Measurements from ENCODE around the gene TECTB. TPM values are rescaled to one million over a fixed set of nuclear protein-coding genes. Genes with fewer than 3 reads are reported as not detected.

The TECTB gene
- total RNA-seq, 1 experiment from 2014 or later, result not detected

- Histone ChIP-seq H3K4me3 (ENCODE audit: low read depth, low read length, poor library complexity, severe bottlenecking) (no peak overlapping the region), H3K27ac (ENCODE audit: low read depth, low read length, poor library complexity, severe bottlenecking) (no peak overlapping the region), H3K9me3 (ENCODE audit: low read depth, low read length, poor library complexity, severe bottlenecking) (no peaks in the 10 kb centered on the region), H3K4me1 (ENCODE audit: insufficient read depth, low read length, poor library complexity, severe bottlenecking) (no peaks in the 10 kb centered on the region), H3K27me3 (replicated peaks; ENCODE audit: insufficient read depth, low read depth, low read length, poor library complexity) (no peaks in the 10 kb centered on the region), H3K36me3 (ENCODE audit: insufficient read depth, low read length, poor library complexity, severe bottlenecking) (no peaks in the 10 kb centered on the region)
- TF ChIP-seq EZH2 (IDR thresholded peaks at IDR 0.05; ENCODE audit: borderline replicate concordance, low read depth, low read length, poor library complexity, severe bottlenecking), result no peak
- TF ChIP-seq, protein P1, sequence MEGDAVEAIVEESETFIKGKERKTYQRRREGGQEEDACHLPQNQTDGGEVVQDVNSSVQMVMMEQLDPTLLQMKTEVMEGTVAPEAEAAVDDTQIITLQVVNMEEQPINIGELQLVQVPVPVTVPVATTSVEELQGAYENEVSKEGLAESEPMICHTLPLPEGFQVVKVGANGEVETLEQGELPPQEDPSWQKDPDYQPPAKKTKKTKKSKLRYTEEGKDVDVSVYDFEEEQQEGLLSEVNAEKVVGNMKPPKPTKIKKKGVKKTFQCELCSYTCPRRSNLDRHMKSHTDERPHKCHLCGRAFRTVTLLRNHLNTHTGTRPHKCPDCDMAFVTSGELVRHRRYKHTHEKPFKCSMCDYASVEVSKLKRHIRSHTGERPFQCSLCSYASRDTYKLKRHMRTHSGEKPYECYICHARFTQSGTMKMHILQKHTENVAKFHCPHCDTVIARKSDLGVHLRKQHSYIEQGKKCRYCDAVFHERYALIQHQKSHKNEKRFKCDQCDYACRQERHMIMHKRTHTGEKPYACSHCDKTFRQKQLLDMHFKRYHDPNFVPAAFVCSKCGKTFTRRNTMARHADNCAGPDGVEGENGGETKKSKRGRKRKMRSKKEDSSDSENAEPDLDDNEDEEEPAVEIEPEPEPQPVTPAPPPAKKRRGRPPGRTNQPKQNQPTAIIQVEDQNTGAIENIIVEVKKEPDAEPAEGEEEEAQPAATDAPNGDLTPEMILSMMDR (conservative IDR thresholded peaks at IDR 0.05; ENCODE audit: low read depth, low read length), result no peak
- ChIA-PET POLR2A (ENCODE audit: low non-redundant PET) (no interaction called here), CTCF (no interaction called here)
- intact Hi-C loops (cut with micrococcal nuclease; ENCODE audit: unreplicated experiment), result no loop called here
- DNase-seq (ENCODE audit: low spot score), result peak; percentile 14
- no TSS peak for BruUV-seq (replicated peaks)
Observed at GRCh38 chr10:112332509-112333228, 49.5 kb downstream of the TECTB start.

DNA sequence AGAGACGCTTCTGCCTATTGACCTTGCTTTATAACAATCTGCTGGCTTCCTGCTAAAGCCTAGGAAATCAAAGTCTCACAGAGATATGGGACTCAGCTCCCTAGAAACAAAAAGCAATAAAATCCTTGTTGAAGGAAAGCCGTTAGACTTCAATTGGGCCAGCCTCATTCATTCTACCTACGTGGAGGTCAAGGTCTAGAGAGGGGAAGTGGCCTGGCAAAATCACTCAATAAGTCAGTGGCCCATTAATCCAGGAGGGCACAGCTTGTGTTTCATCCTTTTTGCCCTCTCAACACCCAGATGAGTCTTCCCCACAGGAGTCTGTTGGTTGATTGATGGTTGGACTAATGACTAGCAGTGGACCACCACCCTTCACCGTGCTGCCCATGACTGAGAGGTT is 50.3 kb downstream of the TECTB start:
- intact Hi-C loops (cut with micrococcal nuclease; ENCODE audit: unreplicated experiment), result no loop called here
- TF ChIP-seq EZH2 (IDR thresholded peaks at IDR 0.05; ENCODE audit: borderline replicate concordance, low read depth, low read length, poor library complexity, severe bottlenecking), result no peak
- TF ChIP-seq, protein P1 (conservative IDR thresholded peaks at IDR 0.05; ENCODE audit: low read depth, low read length), result no peak
- CTCF ChIA-PET, result no interaction called here
- no peak for DNase-seq (ENCODE audit: low spot score)
- Histone ChIP-seq H3K4me3 (ENCODE audit: low read depth, low read length, poor library complexity, severe bottlenecking) (no peak overlapping the region), H3K9me3 (ENCODE audit: low read depth, low read length, poor library complexity, severe bottlenecking) (no peaks in the 10 kb centered on the region), H3K27me3 (replicated peaks; ENCODE audit: insufficient read depth, low read depth, low read length, poor library complexity) (no peaks in the 10 kb centered on the region), H3K27ac (ENCODE audit: low read depth, low read length, poor library complexity, severe bottlenecking) (no peak overlapping the region), H3K36me3 (ENCODE audit: insufficient read depth, low read length, poor library complexity, severe bottlenecking) (no peaks in the 10 kb centered on the region), H3K4me1 (ENCODE audit: insufficient read depth, low read length, poor library complexity, severe bottlenecking) (no peaks in the 10 kb centered on the region)
- POLR2A ChIA-PET (ENCODE audit: low non-redundant PET), result no interaction called here
- BruUV-seq (replicated peaks), result no TSS peak

- TF ChIP-seq, protein P1 (conservative IDR thresholded peaks at IDR 0.05; ENCODE audit: low read depth, low read length), result no peak
- no peak for TF ChIP-seq EZH2 (IDR thresholded peaks at IDR 0.05; ENCODE audit: borderline replicate concordance, low read depth, low read length, poor library complexity, severe bottlenecking)
- POLR2A ChIA-PET (ENCODE audit: low non-redundant PET), result no interaction called here
- no peaks in the 10 kb centered on the region for H3K36me3 ChIP-seq (ENCODE audit: insufficient read depth, low read length, poor library complexity, severe bottlenecking)
- H3K4me1 ChIP-seq (ENCODE audit: insufficient read depth, low read length, poor library complexity, severe bottlenecking), result no peaks in the 10 kb centered on the region
- H3K27me3 ChIP-seq (replicated peaks; ENCODE audit: insufficient read depth, low read depth, low read length, poor library complexity), result no peaks in the 10 kb centered on the region
- CTCF ChIA-PET, result no interaction called here
- BruUV-seq (replicated peaks), result no TSS peak
- H3K27ac ChIP-seq (ENCODE audit: low read depth, low read length, poor library complexity, severe bottlenecking), result no peak overlapping the region
- no peak for DNase-seq (ENCODE audit: low spot score)
- H3K9me3 ChIP-seq (ENCODE audit: low read depth, low read length, poor library complexity, severe bottlenecking), result no peaks in the 10 kb centered on the region
- intact Hi-C loops (cut with micrococcal nuclease; ENCODE audit: unreplicated experiment), result no loop called here
- H3K4me3 ChIP-seq (ENCODE audit: low read depth, low read length, poor library complexity, severe bottlenecking), result no peak overlapping the region
Observed at GRCh38 chr10:112335111-112335867, 52.1 kb downstream of the TECTB start.
